Activated CD4-positive, CD25-positive, alpha-beta regulatory T cell treated with anti-CD3 and anti-CD28 coated beads, Interleukin-2, amount 50 U/mL, for 24 hours (primary cell): Measurements from ENCODE around the gene KCNE1.
"Not testable (repeated sequence)": the region's sequence is repeated elsewhere in the genome, so short reads cannot be mapped to it uniquely, and the experiment has no call there.

ENCODE experiments used
- ATAC-seq, 2 donors: fragments of 150-1000 bp; cut with Tn5 transposase; one replicate each; pipeline ENCODE4 v1.10.0; 2021; ENCODE audit warnings: mild to moderate bottlenecking in 1 of 2, moderate library complexity in 1 of 2

The KCNE1 gene

DNA sequence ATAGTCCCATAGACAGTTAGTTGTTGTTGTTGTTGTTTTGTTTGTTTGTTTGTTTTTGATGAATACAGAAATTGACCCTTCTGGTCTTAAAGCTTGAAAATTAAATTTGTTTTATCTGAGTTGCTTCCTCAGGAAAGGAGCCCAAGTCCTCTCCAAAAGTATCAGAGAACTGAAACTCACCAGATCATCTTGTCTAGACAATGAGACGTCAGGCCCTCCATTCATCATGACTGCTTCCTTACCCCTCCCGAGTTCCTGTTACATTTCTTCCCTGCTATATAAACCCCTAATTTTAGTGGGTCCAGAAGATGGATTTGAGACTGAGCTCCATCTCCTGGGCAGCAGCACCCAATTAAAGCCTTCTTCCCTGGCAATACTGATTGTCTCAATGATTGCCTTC lies 105.3 kb downstream of the KCNE1 start:
- ATAC-seq = not testable (repeated sequence)

DNA sequence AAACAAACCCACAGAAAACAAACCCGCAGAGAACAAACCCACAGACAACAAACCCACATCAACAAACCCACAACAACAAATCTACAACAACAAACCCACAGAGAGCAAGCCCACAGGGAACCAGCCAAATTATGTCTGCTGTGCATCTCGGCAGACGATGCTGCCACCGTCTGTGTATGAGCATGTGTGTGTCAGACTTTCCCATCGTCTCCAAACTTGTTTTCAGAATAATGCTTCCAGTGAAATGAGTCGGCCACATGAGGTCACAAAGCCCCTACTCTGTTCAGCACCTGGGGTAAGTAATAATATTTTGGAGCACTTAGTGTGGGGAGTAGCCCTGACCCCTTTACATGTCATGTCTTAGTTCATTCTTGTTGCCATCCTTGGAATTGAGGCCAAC lies 105.9 kb downstream of the KCNE1 start:
- peak; percentile 48 to 59 for ATAC-seq

DNA sequence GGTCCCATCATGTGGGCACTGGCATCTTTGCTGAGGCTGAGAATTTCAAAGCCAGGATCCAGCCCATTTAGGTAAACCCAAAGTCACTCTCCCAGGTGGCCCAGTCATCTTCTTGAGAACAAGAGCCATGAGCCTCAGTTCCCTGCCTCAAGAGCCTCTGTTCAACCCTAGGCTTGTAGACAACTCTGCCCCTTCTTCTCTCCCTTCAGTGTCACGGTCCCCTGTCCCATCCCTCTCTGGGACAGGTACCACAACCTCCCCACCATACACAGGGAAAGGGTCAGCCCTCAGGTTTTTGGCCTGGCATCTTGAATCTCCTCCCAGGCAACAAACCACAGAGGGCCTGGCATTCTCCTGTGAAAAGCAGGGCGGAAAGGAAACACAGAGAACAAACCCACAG lies 106.3 kb downstream of the KCNE1 start:
- ATAC-seq = not testable (repeated sequence)

DNA sequence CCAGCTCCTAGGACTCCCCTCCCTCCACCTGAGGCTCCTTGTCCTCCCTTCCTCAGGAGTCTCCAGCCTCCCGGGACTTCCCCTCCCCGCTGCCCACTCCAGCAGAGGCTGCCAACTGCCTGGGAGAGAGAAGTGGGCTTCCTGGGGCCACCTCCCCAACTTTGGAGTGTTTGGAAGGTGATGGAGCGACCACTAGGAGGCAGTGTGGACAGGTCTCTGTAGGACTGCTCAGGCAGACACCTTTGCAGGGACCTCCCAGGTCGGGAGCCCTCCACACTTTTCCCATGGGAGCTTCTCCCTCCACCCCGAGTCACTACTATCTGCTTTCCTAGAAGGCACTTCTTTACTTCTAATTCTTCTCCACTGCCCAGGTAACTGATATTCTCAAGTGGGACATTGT lies 107.3 kb downstream of the KCNE1 start:
- not testable (repeated sequence) for ATAC-seq

DNA sequence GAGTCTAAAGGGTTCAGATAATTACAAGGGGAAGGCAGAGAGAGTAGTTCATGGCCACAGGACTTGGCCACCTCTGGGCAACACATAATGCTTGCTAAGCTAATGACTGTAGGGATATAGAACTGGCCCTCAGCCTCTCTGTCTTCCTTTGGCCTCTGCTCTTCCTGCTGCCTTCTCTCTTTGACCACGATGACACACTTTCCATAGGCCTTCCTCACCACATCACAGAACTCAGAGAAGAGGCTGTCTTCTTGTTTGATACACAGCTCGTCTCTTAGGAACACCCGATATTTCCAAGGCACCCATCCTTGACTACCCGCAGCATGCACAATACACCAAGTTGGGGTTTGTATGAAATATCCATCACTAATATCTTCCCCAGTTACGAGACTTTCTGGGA lies 111.5 kb downstream of the KCNE1 start:
- not testable (repeated sequence) for ATAC-seq
